Measurements from ENCODE around the gene HAUS2.

HAUS2 gene

GRCh38 chr15:42604894-42605744 is 56.5 kb downstream of the HAUS2 start:
- DNase-seq (ENCODE audit: low read depth, low spot score), result no peak
- H3K27ac ChIP-seq, result no peak overlapping the region

DNA sequence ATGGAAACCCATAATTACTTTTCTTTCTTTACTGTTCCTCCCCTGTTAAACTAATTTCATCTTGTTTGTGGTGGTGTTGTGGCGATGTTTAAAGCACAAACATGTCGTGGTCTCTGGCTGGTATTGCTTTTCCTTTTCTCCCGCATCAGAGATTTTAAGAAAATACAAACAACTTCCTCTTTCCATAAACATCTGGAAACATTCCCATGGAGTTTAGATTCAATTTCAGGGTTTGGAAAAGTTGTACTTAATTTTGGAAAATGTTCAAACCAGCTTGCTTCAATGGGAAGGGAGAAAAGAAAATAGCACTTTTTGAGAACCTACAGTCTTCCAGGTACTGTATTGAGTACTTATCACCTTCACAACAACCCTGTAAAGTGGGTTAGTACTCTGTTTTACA is 57.2 kb downstream of the HAUS2 start:
- H3K27ac ChIP-seq, result no peak overlapping the region
- DNase-seq (ENCODE audit: low read depth, low spot score), result no peak

DNA sequence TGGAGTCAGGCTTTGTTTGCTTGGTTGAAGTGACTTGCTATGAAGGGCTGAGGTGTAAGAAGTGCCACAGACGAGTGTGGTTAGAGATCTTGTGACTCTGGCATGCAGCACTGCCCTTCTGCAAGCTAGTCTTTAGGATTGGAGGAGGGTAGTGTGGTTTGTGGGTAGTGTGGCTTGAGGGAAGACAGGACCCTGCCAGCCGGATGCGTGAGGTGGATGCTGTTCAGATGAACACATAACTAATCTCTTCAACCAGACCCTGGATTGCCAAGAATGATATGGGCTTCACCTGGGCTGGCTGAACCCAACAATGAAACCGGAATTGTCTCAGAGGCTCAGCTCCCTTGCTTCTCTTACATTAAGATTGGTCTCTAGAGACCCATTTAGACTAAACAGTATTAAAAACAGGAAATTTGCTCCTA is 59.5 kb downstream of the HAUS2 start:
- no peak overlapping the region for H3K27ac ChIP-seq
- no peak for DNase-seq (ENCODE audit: low read depth, low spot score)

GRCh38 chr15:42608752-42609488 is 60.3 kb downstream of the HAUS2 start:
- no peak overlapping the region for H3K27ac ChIP-seq
- DNase-seq (ENCODE audit: low read depth, low spot score), result no peak

- no peak overlapping the region for H3K27ac ChIP-seq
- no peak for DNase-seq (ENCODE audit: low read depth, low spot score)
Measured at GRCh38 chr15:42611532-42611931, 62.9 kb downstream of the HAUS2 start.

GRCh38 chr15:42612367-42612912 is 63.8 kb downstream of the HAUS2 start:
- no peak overlapping the region for H3K27ac ChIP-seq
- DNase-seq (ENCODE audit: low read depth, low spot score), result no peak

DNA sequence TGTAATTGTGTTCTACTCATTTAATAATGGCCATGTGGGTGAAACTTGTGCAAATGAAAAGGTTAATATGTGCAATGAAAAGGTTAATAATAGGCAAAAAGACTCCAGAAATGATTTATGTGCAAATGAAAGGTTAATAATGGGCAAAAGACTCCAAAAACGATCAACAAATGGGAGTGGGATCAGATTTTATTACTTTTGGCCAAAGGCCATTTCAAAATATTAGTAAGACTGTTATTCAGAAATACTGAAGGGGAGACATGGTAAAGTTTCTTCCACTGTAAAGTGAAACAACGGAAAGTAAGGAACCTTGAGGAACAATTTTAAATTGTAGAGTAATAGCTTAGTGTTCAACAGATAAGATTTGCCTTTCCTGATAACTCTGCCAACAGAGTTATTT is 67.5 kb downstream of the HAUS2 start:
- H3K27ac ChIP-seq, result no peak overlapping the region
- DNase-seq (ENCODE audit: low read depth, low spot score), result no peak

All from epithelial cell of prostate (primary cell).